H1 (cell line): ENCODE measurements around the gene PKIB. TPM values are rescaled to one million over a fixed set of nuclear protein-coding genes. Genes with fewer than 3 reads are reported as not detected.

Experiments
- CTCF ChIA-PET: fragments of 300-600 bp; sonication (Branson Sonifier 250); formaldehyde crosslinking; loops from one replicate; lab custom pipeline; 2021; ENCODE audit not compliant: partially characterized antibody; lab: Charles Lee
- POLR2A ChIA-PET: fragments of 300-600 bp; sonication (Branson Sonifier 250); formaldehyde crosslinking; loops from one replicate; lab custom pipeline; 2021; ENCODE audit warnings: inconsistent platforms; ENCODE audit not compliant: partially characterized antibody; lab: Charles Lee
- DNase-seq, 2 experiments: peaks; one replicate each; pipeline versions ENCODE4 v3.0.0 to v3.0.0-alpha.2; 2010 to 2022; ENCODE audit warnings: low spot score in 2 of 2, low read depth in 1 of 2, mixed read lengths in 1 of 2
- FAIRE-seq: peaks from 2 replicates; lab custom pipeline; 2011; peaks lifted over from hg19 to GRCh38; lab: Jason Lieb, UNC
- H2AFZ ChIP-seq: 2 replicates; pipeline ENCODE4 v1.8.1; 2012; ENCODE audit warnings: low read length, inconsistent platforms
- H2AK5ac ChIP-seq: 2 replicates; pipeline ENCODE4 v1.6.1; 2013; ENCODE audit warnings: low read depth, low read length
- H2BK120ac ChIP-seq: replicated peaks from 2 replicates; pipeline ENCODE3; 2013; ENCODE audit warnings: low read depth, low read length, inconsistent platforms
- H2BK12ac ChIP-seq: 2 replicates; pipeline ENCODE4 v1.6.1; 2013; ENCODE audit warnings: low read depth, low read length
- H2BK15ac ChIP-seq: 2 replicates; pipeline ENCODE4 v1.6.1; 2013; ENCODE audit warnings: low read length
- H2BK20ac ChIP-seq: 2 replicates; pipeline ENCODE4 v1.6.1; 2013; ENCODE audit warnings: low read length
- H2BK5ac ChIP-seq: 2 replicates; pipeline ENCODE4 v1.6.1; 2013; ENCODE audit warnings: low read depth, low read length
- H3K14ac ChIP-seq: 2 replicates; pipeline ENCODE4 v1.6.1; 2013; ENCODE audit warnings: inconsistent platforms; ENCODE audit not compliant: insufficient read length
- H3K18ac ChIP-seq: 2 replicates; pipeline ENCODE4 v1.6.1; 2013; ENCODE audit warnings: low read length; ENCODE audit errors: extremely low read depth
- H3K23ac ChIP-seq: 2 replicates; pipeline ENCODE4 v1.6.1; 2013; ENCODE audit warnings: inconsistent platforms; ENCODE audit not compliant: insufficient read length
- H3K23me2 ChIP-seq: 2 replicates; pipeline ENCODE4 v1.6.1; 2013; ENCODE audit warnings: low read depth, low read length
- H3K27ac ChIP-seq: 2 replicates; pipeline ENCODE4 v1.6.1; 2011; ENCODE audit warnings: low read depth, low read length, inconsistent platforms
- H3K27me3 ChIP-seq, 4 experiments: replicated peaks in 1 of 4; 1 replicate in 1 of 4; 2 replicates in 3 of 4; pipeline versions ENCODE4 v1.6.1 to v1.8.1; 2011 to 2013; ENCODE audit warnings: low read length in 3 of 4, mild to moderate bottlenecking in 3 of 4, inconsistent platforms in 2 of 4, mixed read lengths in 2 of 4, moderate library complexity in 1 of 4; ENCODE audit not compliant: control insufficient read depth in 3 of 4, insufficient read depth in 3 of 4; ENCODE audit errors: extremely low read depth in 1 of 4
- H3K36me3 ChIP-seq, 4 experiments: 2 replicates each; pipeline versions ENCODE4 v1.6.1 to v1.8.1; 2011 to 2013; ENCODE audit warnings: mild to moderate bottlenecking in 4 of 4, low read length in 3 of 4, moderate library complexity in 2 of 4, control low read depth in 1 of 4, inconsistent platforms in 1 of 4; ENCODE audit not compliant: insufficient read depth in 4 of 4, control insufficient read depth in 2 of 4
- H3K4ac ChIP-seq: replicated peaks from 2 replicates; pipeline ENCODE3; 2013; ENCODE audit warnings: low read length, low read depth, mixed read lengths, inconsistent platforms; ENCODE audit not compliant: insufficient read length
- H3K4me1 ChIP-seq, 4 experiments: replicated peaks in 1 of 4; 1 replicate in 1 of 4; 2 replicates in 3 of 4; pipeline versions ENCODE4 v1.6.1 to v1.8.1; 2011 to 2013; ENCODE audit warnings: low read length in 3 of 4, inconsistent platforms in 2 of 4, mixed read lengths in 1 of 4; ENCODE audit not compliant: insufficient read depth in 4 of 4, control insufficient read depth in 3 of 4
- H3K4me2 ChIP-seq, 2 experiments: 2 replicates each; pipeline versions ENCODE4 v1.6.1 to v1.8.1; 2011 to 2013; ENCODE audit warnings: low read depth in 2 of 2, low read length in 2 of 2, control low read depth in 1 of 2, inconsistent platforms in 1 of 2, mild to moderate bottlenecking in 1 of 2; ENCODE audit not compliant: insufficient read depth in 1 of 2
- H3K4me3 ChIP-seq, 4 experiments: fragments of 200-600, 300-600 bp in 1 of 4; sonication (generic), shearing (Covaris generic), sonication (Bioruptor Twin) in 1 of 4; 2 replicates each; pipeline versions ENCODE4 v1.5.1 to v1.8.1; 2011 to 2016; ENCODE audit warnings: low read length in 4 of 4, low read depth in 3 of 4, control low read depth in 2 of 4, inconsistent platforms in 2 of 4, mild to moderate bottlenecking in 2 of 4, mixed read lengths in 1 of 4, moderate library complexity in 1 of 4; ENCODE audit not compliant: insufficient read depth in 2 of 4; ENCODE audit errors: extremely low read depth in 1 of 4
- H3K56ac ChIP-seq: replicated peaks from 2 replicates; pipeline ENCODE3; 2013; ENCODE audit warnings: low read depth, mild to moderate bottlenecking, mixed read lengths, low read length, inconsistent platforms; ENCODE audit not compliant: insufficient read length
- H3K79me1 ChIP-seq: 2 replicates; pipeline ENCODE4 v1.6.1; 2013; ENCODE audit warnings: low read depth, low read length, control low read depth
- H3K79me2 ChIP-seq, 2 experiments: 2 replicates each; pipeline versions ENCODE4 v1.6.1 to v1.8.1; 2012 to 2013; ENCODE audit warnings: low read length in 2 of 2, mild to moderate bottlenecking in 2 of 2, inconsistent platforms in 1 of 2; ENCODE audit not compliant: insufficient read depth in 2 of 2, control insufficient read depth in 1 of 2
- H3K9ac ChIP-seq, 4 experiments: replicated peaks in 1 of 4; 1 replicate in 1 of 4; 2 replicates in 3 of 4; pipeline versions ENCODE4 v1.6.1 to v1.8.1; 2011 to 2013; ENCODE audit warnings: low read depth in 3 of 4, low read length in 3 of 4, control low read depth in 2 of 4, mild to moderate bottlenecking in 2 of 4, moderate library complexity in 2 of 4, inconsistent platforms in 1 of 4; ENCODE audit errors: extremely low read depth in 1 of 4
- H3K9me3 ChIP-seq, 2 experiments: 2 replicates each; pipeline versions ENCODE4 v1.6.1 to v1.8.1; 2012 to 2013; ENCODE audit warnings: mild to moderate bottlenecking in 2 of 2, moderate library complexity in 2 of 2, control low read depth in 1 of 2, inconsistent platforms in 1 of 2, low read depth in 1 of 2, low read length in 1 of 2, mixed read lengths in 1 of 2; ENCODE audit not compliant: insufficient read depth in 2 of 2
- H4K20me1 ChIP-seq, 2 experiments: replicated peaks in 1 of 2; 2 replicates each; pipeline versions ENCODE3 to v1.8.1; 2011 to 2013; ENCODE audit warnings: inconsistent platforms in 2 of 2, low read length in 2 of 2, mild to moderate bottlenecking in 1 of 2; ENCODE audit not compliant: insufficient read depth in 2 of 2, control insufficient read depth in 1 of 2
- H4K5ac ChIP-seq: 2 replicates; pipeline ENCODE4 v1.6.1; 2013; ENCODE audit warnings: low read length, low read depth, mixed read lengths, inconsistent platforms; ENCODE audit not compliant: insufficient read length
- H4K8ac ChIP-seq: 2 replicates; pipeline ENCODE4 v1.8.0; 2013; ENCODE audit warnings: mild to moderate bottlenecking, moderate library complexity, low read length, inconsistent platforms; ENCODE audit not compliant: insufficient read depth; ENCODE audit errors: extremely low read depth
- H4K91ac ChIP-seq: replicated peaks from 2 replicates; pipeline ENCODE3; 2013; ENCODE audit warnings: low read length, mixed read lengths, inconsistent platforms; ENCODE audit not compliant: insufficient read length
- GTF2F1 ChIP-seq: IDR thresholded peaks from 2 replicates; pipeline ENCODE4 v1.6.1; 2012; ENCODE audit warnings: low read depth, low read length, improper control_type of control experiment, borderline replicate concordance
- SP2 ChIP-seq: IDR thresholded peaks from 2 replicates; pipeline ENCODE4 v1.6.1; 2012; ENCODE audit warnings: mild to moderate bottlenecking, low read length, inconsistent platforms
- WGBS, 2 experiments: shearing (Covaris generic) in 1 of 2; methylation state at CpG; one replicate each; pipeline versions ENCODE4 v1.1.6 to v1.1.7; 2013 to 2015; ENCODE audit warnings: low lambda C conversion rate in 2 of 2, mixed read lengths in 2 of 2, inconsistent platforms in 1 of 2, low coverage in 1 of 2, missing lambda C conversion rate in 1 of 2; ENCODE audit not compliant: insufficient replicate concordance in 2 of 2, insufficient coverage in 1 of 2, insufficient read length in 1 of 2; ENCODE audit errors: extremely low coverage in 1 of 2, missing lambda C conversion rate in 1 of 2; 5-methylcytosine and 5-hydroxymethylcytosine counted together
- polyA plus RNA-seq, 7 experiments: library from polyadenylated mRNA; depleted of rRNA in 3 of 7; stranded (reverse) in 5 of 7; unstranded in 2 of 7; fragments of >200 nt in 5 of 7; fragments of 200-250 nt in 2 of 7; gene quantifications; 1 replicate in 5 of 7; 2 replicates in 1 of 7; 4 replicates in 1 of 7; pipeline versions ENCODE4 v1.2.1 to v1.2.3, GENCODE V29; 2011 to 2013; ENCODE audit warnings: missing spikeins in 2 of 7, mixed read lengths in 2 of 7
- total RNA-seq: library from RNA; stranded (reverse); fragmentation: NEBNext Ultra II Directional; extraction: Animal tissue kit (Norgen Biotek cat#: 25700); gene quantifications from 2 replicates; pipeline ENCODE4 v1.2.1, GENCODE V29; 2021

PKIB gene
- total and polyA plus RNA-seq, 2 of the 8 experiments (the other 6 are each of a cell fraction or from before 2014, with no cell fraction given): 13.5 to 73.3 TPM

DNA sequence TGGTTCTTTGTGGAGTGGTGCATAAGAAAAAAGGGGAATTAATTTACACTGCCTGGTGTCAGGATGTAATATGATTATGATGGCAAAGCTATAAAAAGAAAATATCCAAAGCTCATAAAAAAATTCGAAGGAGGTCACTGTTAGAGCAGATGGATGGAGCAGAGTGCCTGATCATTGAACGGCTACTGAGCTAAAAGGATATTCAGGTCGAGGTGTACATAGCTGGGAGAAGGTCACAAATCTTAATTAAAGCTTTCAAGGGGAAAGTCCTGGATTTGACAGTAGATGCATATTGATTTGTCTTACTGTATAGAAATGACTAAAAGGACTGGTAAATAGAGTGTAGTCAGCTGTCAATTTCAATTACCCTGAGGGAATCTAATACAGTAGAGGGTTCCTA lies 84.4 kb downstream of the PKIB start:
- no peak overlapping the region for H2BK15ac ChIP-seq
- 91% methylated on average over 3 of the region's 3 CpGs; no CpG with 5 or more reads in 1 of the 2 experiments for WGBS, 2 experiments
- DNase-seq: no peak

More for the DNA sequence above, 84.4 kb downstream of the PKIB start:
- ChIA-PET CTCF (interaction anchor here (0.7 to 1.2 kb wide), 5 partner anchors 14 to 1157 kb away, joined by 3 to 7 read pairs (median 4); no protein-coding TSS in a partner anchor), POLR2A (no interaction called here)
- H3K4me2 ChIP-seq: no peak overlapping the region
- no peak overlapping the region for H3K27ac ChIP-seq
- H3K23me2 ChIP-seq: no peaks in the 10 kb centered on the region
- no peak overlapping the region for H2BK120ac ChIP-seq
- no peaks in the 10 kb centered on the region for H4K20me1 ChIP-seq
- no peaks in the 10 kb centered on the region for H3K27me3 ChIP-seq
- no peak overlapping the region for H3K4ac ChIP-seq
- H2BK5ac ChIP-seq: no peak overlapping the region
- no peaks in the 10 kb centered on the region for H3K9me3 ChIP-seq
- no peak overlapping the region for H2BK12ac ChIP-seq
- no peak overlapping the region for H3K9ac ChIP-seq
- H3K56ac ChIP-seq: no peak overlapping the region
- no peak overlapping the region for H3K18ac ChIP-seq
- H2AK5ac ChIP-seq: no peak overlapping the region
- H3K36me3 ChIP-seq: no peaks in the 10 kb centered on the region
- H4K8ac ChIP-seq: no peak overlapping the region
- H2AFZ ChIP-seq: no peak overlapping the region
- no peak overlapping the region for H3K4me3 ChIP-seq
- no peak overlapping the region for H3K23ac ChIP-seq
- TF ChIP-seq GTF2F1 (no peak), SP2 (no peak)
- no peaks in the 10 kb centered on the region for H3K79me2 ChIP-seq
- no peak overlapping the region for H4K91ac ChIP-seq
- no peak overlapping the region for H2BK20ac ChIP-seq
- peak; percentile 48 for FAIRE-seq
- H3K79me1 ChIP-seq: no peaks in the 10 kb centered on the region
- no peak overlapping the region for H4K5ac ChIP-seq
- H3K14ac ChIP-seq: no peak overlapping the region
- H3K4me1 ChIP-seq: peaks cover 0 to 11% (median 0%) of the 10 kb centered on the region in 4 experiments; a peak in 3 of 7 replicates
